IMR-90 (cell line): ENCODE data around the gene CARD10. TPM values are rescaled to one million over a fixed set of nuclear protein-coding genes. Genes with fewer than 3 reads are reported as not detected.

ENCODE experiments used
- ATAC-seq: fragments of 200-7000 bp; cut with Tn5 transposase; 2 replicates; pipeline ENCODE4 v1.9.1; 2020; ENCODE audit warnings: low read depth, mild to moderate bottlenecking, moderate library complexity
- BruUV-seq: library from RNA; stranded (reverse); fragments of 400-500 nt; replicated peaks from 2 replicates; lab custom pipeline; 2021; lab: Mats Ljungman, UMichigan
- CTCF ChIA-PET: fragments of 300-600 bp; formaldehyde crosslinking; extraction: SDS; loops from one replicate; lab custom pipeline; 2021; ENCODE audit warnings: antibody characterized with exemption; lab: Yijun Ruan, JAX
- POLR2A ChIA-PET: fragments of 300-600 bp; sonication (Branson Sonifier 250); formaldehyde crosslinking; loops from one replicate; lab custom pipeline; 2022; ENCODE audit warnings: antibody characterized with exemption; ENCODE audit not compliant: unreplicated experiment; lab: Charles Lee
- DNase-seq: peaks from one replicate; pipeline ENCODE4 v3.0.0; 2013
- H2AFZ ChIP-seq: replicated peaks from 2 replicates; pipeline ENCODE3; 2013; ENCODE audit warnings: low read length, mild to moderate bottlenecking; ENCODE audit not compliant: poor library complexity
- H2AK5ac ChIP-seq: 2 replicates; pipeline ENCODE4 v1.6.1; 2013; ENCODE audit warnings: low read depth, low read length, inconsistent platforms
- H2AK9ac ChIP-seq: replicated peaks from 2 replicates; pipeline ENCODE3; 2013; ENCODE audit warnings: mild to moderate bottlenecking, low read depth, low read length, moderate library complexity; ENCODE audit not compliant: poor library complexity
- H2BK120ac ChIP-seq: 2 replicates; pipeline ENCODE4 v1.6.1; 2013; ENCODE audit warnings: low read depth, low read length, inconsistent platforms
- H2BK15ac ChIP-seq: 3 replicates; pipeline ENCODE4 v1.6.1; 2013; ENCODE audit warnings: low read depth, low read length, inconsistent platforms
- H2BK20ac ChIP-seq: 2 replicates; pipeline ENCODE4 v1.6.1; 2013; ENCODE audit warnings: low read depth, mild to moderate bottlenecking, inconsistent platforms, low read length, moderate library complexity
- H2BK5ac ChIP-seq: 2 replicates; pipeline ENCODE4 v1.6.1; 2013; ENCODE audit warnings: mild to moderate bottlenecking, low read depth, low read length, inconsistent platforms; ENCODE audit not compliant: poor library complexity, severe bottlenecking
- H3K14ac ChIP-seq: replicated peaks from 2 replicates; pipeline ENCODE4 v1.6.1; 2013; ENCODE audit warnings: low read depth, low read length, inconsistent platforms
- H3K18ac ChIP-seq: 2 replicates; pipeline ENCODE4 v1.6.1; 2013; ENCODE audit warnings: low read depth, low read length, control low read depth
- H3K23ac ChIP-seq: 2 replicates; pipeline ENCODE4 v1.6.1; 2013; ENCODE audit warnings: low read depth, low read length, inconsistent platforms
- H3K27ac ChIP-seq: 2 replicates; pipeline ENCODE4 v1.5.1; 2013; ENCODE audit warnings: mild to moderate bottlenecking, control low read depth, low read length; ENCODE audit not compliant: insufficient read depth
- H3K27me3 ChIP-seq: 2 replicates; pipeline ENCODE4 v1.6.1; 2013; ENCODE audit warnings: low read length; ENCODE audit not compliant: control insufficient read depth, insufficient read depth
- H3K36me3 ChIP-seq: 2 replicates; pipeline ENCODE4 v1.6.1; 2013; ENCODE audit warnings: low read length, mixed read lengths; ENCODE audit not compliant: control insufficient read depth, insufficient read depth
- H3K4ac ChIP-seq: 2 replicates; pipeline ENCODE4 v1.6.1; 2013; ENCODE audit warnings: low read depth, low read length, inconsistent platforms
- H3K4me1 ChIP-seq: 2 replicates; pipeline ENCODE4 v1.6.1; 2013; ENCODE audit warnings: low read length, mixed read lengths; ENCODE audit not compliant: control insufficient read depth, insufficient read depth
- H3K4me2 ChIP-seq: 2 replicates; pipeline ENCODE4 v1.6.1; 2013; ENCODE audit warnings: low read depth, mild to moderate bottlenecking, control low read depth, low read length, moderate library complexity
- H3K4me3 ChIP-seq: 2 replicates; pipeline ENCODE4 v1.5.1; 2013; ENCODE audit warnings: low read depth, mild to moderate bottlenecking, control low read depth, low read length, moderate library complexity; ENCODE audit not compliant: insufficient read depth
- H3K56ac ChIP-seq: 2 replicates; pipeline ENCODE4 v1.6.1; 2013; ENCODE audit warnings: low read length, inconsistent platforms; ENCODE audit not compliant: insufficient read depth; ENCODE audit errors: extremely low read depth
- H3K79me1 ChIP-seq, 2 experiments: 2 replicates each; pipeline ENCODE4 v1.6.1; 2013; ENCODE audit warnings: low read length in 2 of 2, inconsistent platforms in 1 of 2, low read depth in 1 of 2
- H3K9ac ChIP-seq: 2 replicates; pipeline ENCODE4 v1.6.1; 2013; ENCODE audit warnings: low read depth, low read length, control low read depth
- H3K9me1 ChIP-seq: 2 replicates; pipeline ENCODE4 v1.6.1; 2013; ENCODE audit warnings: low read length, inconsistent platforms; ENCODE audit not compliant: insufficient read depth
- H3K9me3 ChIP-seq: 2 replicates; pipeline ENCODE4 v1.6.1; 2013; ENCODE audit warnings: low read length; ENCODE audit not compliant: control insufficient read depth, insufficient read depth
- H4K20me1 ChIP-seq: 2 replicates; pipeline ENCODE4 v1.6.1; 2013; ENCODE audit warnings: low read length, inconsistent platforms; ENCODE audit not compliant: insufficient read depth
- H4K5ac ChIP-seq: 2 replicates; pipeline ENCODE4 v1.6.1; 2013; ENCODE audit warnings: mild to moderate bottlenecking, low read depth, low read length, control low read depth
- H4K8ac ChIP-seq, 2 experiments: 2 replicates each; pipeline ENCODE4 v1.6.1; 2013; ENCODE audit warnings: low read depth in 2 of 2, low read length in 2 of 2, control low read depth in 1 of 2, inconsistent platforms in 1 of 2
- H4K91ac ChIP-seq: 2 replicates; pipeline ENCODE4 v1.6.1; 2013; ENCODE audit warnings: low read depth, low read length, inconsistent platforms; ENCODE audit not compliant: insufficient read depth
- BHLHE40 ChIP-seq: fragments of 150-350 bp; IDR thresholded peaks from 2 replicates; pipeline ENCODE4 v1.6.1; 2016; ENCODE audit warnings: mild to moderate bottlenecking, low read depth, low read length
- CEBPB ChIP-seq: IDR thresholded peaks from 2 replicates; pipeline ENCODE4 v1.6.1; 2012; ENCODE audit warnings: low read depth, low read length, improper control_type of control experiment
- CHD1 ChIP-seq: IDR thresholded peaks from 2 replicates; pipeline ENCODE4 v1.6.1; 2012; ENCODE audit warnings: low read depth, low read length, improper control_type of control experiment
- FOS ChIP-seq: fragments of 150-350 bp; IDR thresholded peaks from 2 replicates; pipeline ENCODE4 v1.6.1; 2016; ENCODE audit warnings: low read depth, low read length
- RCOR1 ChIP-seq: IDR thresholded peaks from 2 replicates; pipeline ENCODE4 v1.6.1; 2012; ENCODE audit warnings: mild to moderate bottlenecking, low read length, improper control_type of control experiment; ENCODE audit not compliant: insufficient replicate concordance
- WGBS, 2 experiments: methylation state at CpG; one replicate each; pipeline versions ENCODE4 v1.1.5 to v1.1.7; 2013; ENCODE audit warnings: missing lambda C conversion rate in 2 of 2; ENCODE audit not compliant: insufficient read length in 1 of 2; ENCODE audit errors: extremely low coverage in 2 of 2; 5-methylcytosine and 5-hydroxymethylcytosine counted together
- dilution Hi-C: fragments of 300-500 bp; cut with HindIII; formaldehyde crosslinking; loops from one replicate; pipeline ENCODE4 v1.14.3; 2018; ENCODE audit warnings: low sequenced_read_pairs; ENCODE audit not compliant: unreplicated experiment
- in situ Hi-C: fragments of 300-500 bp; cut with MboI; formaldehyde crosslinking; loops from 3 replicates; pipeline ENCODE4 v1.14.3; 2019; ENCODE audit warnings: low sequenced_read_pairs, inconsistent platforms, mixed read lengths
- intact Hi-C: fragments of 100-400 bp; cut with micrococcal nuclease; formaldehyde crosslinking; loops from 2 replicates; pipeline ENCODE4 v1.10.0; 2022
- polyA plus RNA-seq, 3 experiments: library from polyadenylated mRNA; depleted of rRNA; stranded (reverse); fragments of >200 nt; gene quantifications; 2 replicates each; pipeline ENCODE4 v1.2.3, GENCODE V29; 2012; ENCODE audit warnings: low replicate concordance in 1 of 3
- total RNA-seq: library from RNA; depleted of rRNA; stranded (reverse); fragments of >200 nt; gene quantifications from 2 replicates; pipeline ENCODE4 v1.2.3, GENCODE V29; 2012
- TF ChIP-seq, protein P1 (sequence below): fragments of 150-350 bp; IDR thresholded peaks from 2 replicates; pipeline ENCODE4 v1.6.1; 2016; ENCODE audit warnings: low read depth, mild to moderate bottlenecking, low read length, moderate library complexity, borderline replicate concordance

The CARD10 gene
- total and polyA plus RNA-seq, 2 of the 4 experiments (the other 2 are of a cell fraction) = 6.1 to 18.4 TPM

DNA sequence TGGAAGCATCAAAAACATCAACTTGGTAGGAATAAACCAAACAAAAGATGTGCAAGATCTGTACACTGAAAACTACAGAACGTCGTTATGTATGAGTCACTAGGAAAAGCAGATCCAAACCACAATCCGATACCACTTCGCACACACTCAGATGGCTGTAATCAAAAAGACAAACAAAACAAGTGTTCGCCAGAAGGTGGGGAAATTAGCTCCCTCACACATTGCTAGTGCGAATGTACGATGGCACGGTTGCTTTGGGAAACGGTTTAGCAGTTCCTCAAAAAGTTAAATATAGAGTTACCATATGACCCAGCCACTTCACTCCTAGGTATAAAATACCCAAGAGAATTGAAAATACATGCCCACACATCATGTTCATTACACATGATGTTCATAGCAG is 14.8 kb upstream of the CARD10 start:
- ATAC-seq = peak; percentile 71
- POLR2A ChIA-PET = interaction anchor here (0.6 kb wide), 1 partner anchor 28 kb away, joined by 5 read pairs; no protein-coding TSS in a partner anchor
- H3K4ac ChIP-seq = no peak overlapping the region
- no peak overlapping the region for H2BK120ac ChIP-seq
- no peak overlapping the region for H2BK15ac ChIP-seq
- H2AK5ac ChIP-seq = no peak overlapping the region
- H3K9ac ChIP-seq = no peak overlapping the region
- no peak overlapping the region for H3K18ac ChIP-seq
- H3K9me1 ChIP-seq = no peaks in the 10 kb centered on the region
- TF ChIP-seq CEBPB (peak; percentile 64), FOS (peak; percentile 75), CHD1 (no peak), BHLHE40 (peak; percentile 80), RCOR1 (peak; percentile 42)
- TF ChIP-seq, protein P1, sequence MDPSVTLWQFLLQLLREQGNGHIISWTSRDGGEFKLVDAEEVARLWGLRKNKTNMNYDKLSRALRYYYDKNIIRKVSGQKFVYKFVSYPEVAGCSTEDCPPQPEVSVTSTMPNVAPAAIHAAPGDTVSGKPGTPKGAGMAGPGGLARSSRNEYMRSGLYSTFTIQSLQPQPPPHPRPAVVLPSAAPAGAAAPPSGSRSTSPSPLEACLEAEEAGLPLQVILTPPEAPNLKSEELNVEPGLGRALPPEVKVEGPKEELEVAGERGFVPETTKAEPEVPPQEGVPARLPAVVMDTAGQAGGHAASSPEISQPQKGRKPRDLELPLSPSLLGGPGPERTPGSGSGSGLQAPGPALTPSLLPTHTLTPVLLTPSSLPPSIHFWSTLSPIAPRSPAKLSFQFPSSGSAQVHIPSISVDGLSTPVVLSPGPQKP = no peak
- H4K5ac ChIP-seq = no peak overlapping the region
- WGBS, 2 experiments = no CpG with 5 or more reads among the region's 9 CpGs
- no peaks in the 10 kb centered on the region for H3K36me3 ChIP-seq
- peaks cover 3% of the 10 kb centered on the region; the same call in 1 of the 2 replicates for H4K20me1 ChIP-seq
- dilution Hi-C loops = no loop called here
- intact Hi-C loops = no loop called here
- H3K27ac ChIP-seq = no peak overlapping the region
- H3K56ac ChIP-seq = no peak overlapping the region
- no peak overlapping the region for H2BK20ac ChIP-seq
- no peak overlapping the region for H2AFZ ChIP-seq
- DNase-seq = peak; percentile 88
- H2BK5ac ChIP-seq = no peak overlapping the region
- no peak overlapping the region for H2AK9ac ChIP-seq
- BruUV-seq = no TSS peak
- CTCF ChIA-PET = interaction anchor here (1.7 kb wide), 1 partner anchor 28 kb away, joined by 4 read pairs; no protein-coding TSS in a partner anchor
- no peak overlapping the region for H3K23ac ChIP-seq
- H3K4me2 ChIP-seq = peak overlapping the region; percentile 50; the same call in 1 of the 2 replicates
- in situ Hi-C loops = no loop called here
- H3K14ac ChIP-seq = no peak overlapping the region
- H3K4me1 ChIP-seq = peaks cover 6% of the 10 kb centered on the region
- H4K8ac ChIP-seq = no peak overlapping the region
- no peaks in the 10 kb centered on the region for H3K9me3 ChIP-seq
- H4K91ac ChIP-seq = no peak overlapping the region
- no peak overlapping the region for H3K4me3 ChIP-seq
- H3K79me1 ChIP-seq = no peaks in the 10 kb centered on the region
- H3K27me3 ChIP-seq = no peaks in the 10 kb centered on the region
